SIG-M5 treated with dmso at 0.1 percent for 504 hours (cell line): ENCODE data around the gene PARVB.
"Not testable (repeated sequence)": the region's sequence is repeated elsewhere in the genome, so short reads cannot be mapped to it uniquely, and the experiment has no call there.

Experiments
- DNase-seq: peaks from one replicate; lab custom pipeline; 2025; ENCODE audit not compliant: unreplicated experiment; lab: John Stamatoyannopoulos, UW

The PARVB gene

GRCh38 chr22:44107340-44107739, 83.2 kb downstream of the PARVB start:
- no peak for DNase-seq

GRCh38 chr22:44108076-44108475, 84.0 kb downstream of the PARVB start:
- no peak for DNase-seq

- DNase-seq: no peak
These were observed 84.8 kb downstream of the PARVB start for GRCh38 chr22:44108806-44109385.

- no peak for DNase-seq
These were observed 85.3 kb downstream of the PARVB start for GRCh38 chr22:44109416-44109815.

- not testable (repeated sequence) for DNase-seq
These were observed 86.6 kb downstream of the PARVB start for GRCh38 chr22:44110656-44111055.

GRCh38 chr22:44111562-44112155, 87.6 kb downstream of the PARVB start:
- DNase-seq: no peak

GRCh38 chr22:44112191-44112590, 88.1 kb downstream of the PARVB start:
- DNase-seq: no peak

GRCh38 chr22:44116331-44116730, 92.2 kb downstream of the PARVB start:
- no peak for DNase-seq

- DNase-seq: no peak
These were observed 92.9 kb downstream of the PARVB start for GRCh38 chr22:44116755-44117684.

- DNase-seq: no peak
These were observed 93.6 kb downstream of the PARVB start for GRCh38 chr22:44117746-44118145.

GRCh38 chr22:44118645-44119315, 94.7 kb downstream of the PARVB start:
- no peak for DNase-seq

GRCh38 chr22:44119669-44120313, 95.7 kb downstream of the PARVB start:
- no peak for DNase-seq

- no peak for DNase-seq
These were observed 96.2 kb downstream of the PARVB start for GRCh38 chr22:44120314-44120704.

- no peak for DNase-seq
These were observed 101.3 kb downstream of the PARVB start for GRCh38 chr22:44125421-44125820.

GRCh38 chr22:44126807-44127206, 102.7 kb downstream of the PARVB start:
- no peak for DNase-seq

GRCh38 chr22:44127356-44127755, 103.3 kb downstream of the PARVB start:
- DNase-seq: no peak

GRCh38 chr22:44128958-44129618, 105.0 kb downstream of the PARVB start:
- no peak for DNase-seq

- no peak for DNase-seq
These were observed 105.5 kb downstream of the PARVB start for GRCh38 chr22:44129619-44129976.

- DNase-seq: no peak
These were observed 106.1 kb downstream of the PARVB start for GRCh38 chr22:44130076-44130711.

GRCh38 chr22:44131412-44131811, 107.3 kb downstream of the PARVB start:
- DNase-seq: no peak
